ENCODE results near the gene TTC33.

GRCh38 chr5:40689438-40689837 lies 66.3 kb downstream of the TTC33 start:
- TF ChIP-seq CTCF (IDR thresholded peaks at IDR 0.05 in 8 of 11, conservative IDR thresholded peaks at IDR 0.05 in 3 of 11): no peak
- TF ChIP-seq POLR2A (IDR thresholded peaks at IDR 0.05): no peak
- TF ChIP-seq POLR2AphosphoS5 (IDR thresholded peaks at IDR 0.05): no peak

Measured in spleen (tissue), 7 donors.